HepG2 (cell line): ENCODE results near the gene EFNA4.

Source experiments
- HMGXB4 ChIP-seq, 2 experiments: sonication (generic) in 1 of 2; formaldehyde crosslinking in 1 of 2; IDR thresholded peaks; 2 replicates each; pipeline versions ENCODE4 v1.4.0 to v1.6.1; 2018 to 2020; ENCODE audit warnings: missing genetic modification reagents in 2 of 2, borderline replicate concordance in 1 of 2, low read depth in 1 of 2, mild to moderate bottlenecking in 1 of 2, missing biosample characterization in 1 of 2
- JUND ChIP-seq: sonication (generic); formaldehyde crosslinking; IDR thresholded peaks from 2 replicates; pipeline ENCODE4 v1.8.0; 2022; ENCODE audit warnings: mild to moderate bottlenecking, missing genetic modification reagents

- TF ChIP-seq HMGXB4 (CRISPR knock-in tag; IDR thresholded peaks at IDR 0.05; ENCODE audit: borderline replicate concordance in 1 of 2, low read depth in 1 of 2) (no peak), JUND (CRISPR knock-in tag) (no peak)
Observed at GRCh38 chr1:155079210-155079486, 15.6 kb downstream of the EFNA4 start.
